IPS-NIHi11 (cell line): ENCODE measurements around the gene C6orf163.

Experiments used
- DNase-seq: peaks from one replicate; pipeline ENCODE4 v3.0.0; 2012; ENCODE audit warnings: mixed read lengths, low spot score

Gene C6orf163

DNA sequence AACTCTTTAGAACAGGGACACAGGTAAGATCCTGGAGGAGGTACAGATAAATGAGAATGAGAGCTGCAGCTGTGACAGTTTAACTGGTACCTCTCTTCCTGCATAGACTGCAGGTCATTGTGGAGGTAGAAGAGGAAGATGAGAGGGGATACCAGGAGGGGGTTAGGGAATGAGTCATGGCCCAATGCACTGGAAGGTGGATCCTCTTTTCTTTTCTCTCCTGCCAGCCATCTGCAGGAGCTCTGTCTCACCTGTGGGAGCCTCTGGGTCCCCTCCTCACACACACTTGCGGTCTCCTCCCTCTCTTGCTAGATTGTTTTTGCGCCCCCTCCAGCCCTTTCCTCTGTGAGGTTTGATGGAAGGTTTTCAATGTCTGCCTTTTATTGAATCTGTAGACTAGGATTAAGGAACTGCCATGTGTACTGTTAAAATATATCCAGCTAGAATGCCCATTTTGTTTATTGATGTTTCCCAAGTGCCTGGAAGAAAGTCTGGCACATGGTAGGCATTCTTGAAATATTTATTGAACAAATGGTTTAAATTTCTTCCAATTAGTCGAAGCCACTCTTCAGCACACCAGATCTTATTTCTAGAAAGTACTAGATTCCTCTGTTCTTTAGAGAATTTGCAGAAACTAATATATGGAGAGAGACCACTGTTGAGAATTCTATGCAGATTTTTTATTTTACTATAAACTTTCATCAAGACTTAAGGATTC lies 13.0 kb downstream of the C6orf163 start:
- DNase-seq: no peak

DNA sequence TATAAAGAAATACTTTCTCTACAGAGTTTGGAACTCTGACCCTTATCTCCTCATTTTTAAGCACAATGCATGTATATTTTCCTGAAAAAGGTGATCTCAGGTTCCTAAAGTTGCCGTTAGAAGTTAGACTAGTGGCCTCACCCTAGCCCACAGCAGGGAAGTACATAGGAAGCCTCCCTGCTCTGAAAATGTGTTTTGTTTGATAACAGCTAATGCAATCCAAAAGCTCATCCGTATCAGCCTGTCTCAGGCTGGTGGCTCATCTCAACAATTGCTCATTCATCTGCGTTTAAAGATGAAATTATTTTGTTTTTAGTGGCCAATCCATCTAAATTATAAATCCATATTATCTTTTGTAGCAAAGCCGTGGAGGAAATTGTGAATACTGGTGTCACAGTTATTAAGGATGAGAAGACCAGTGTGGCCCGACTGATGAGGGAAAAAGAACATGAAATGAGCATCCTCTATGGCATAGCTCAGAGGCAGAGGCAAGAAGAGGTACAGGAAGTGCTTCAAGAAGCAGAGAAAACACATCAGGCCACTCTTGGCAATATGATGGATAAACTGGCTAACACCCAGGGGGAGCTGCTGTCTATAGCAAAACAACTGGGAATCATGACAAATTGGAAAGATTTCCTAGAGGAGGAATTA lies 20.1 kb downstream of the C6orf163 start:
- no peak for DNase-seq

DNA sequence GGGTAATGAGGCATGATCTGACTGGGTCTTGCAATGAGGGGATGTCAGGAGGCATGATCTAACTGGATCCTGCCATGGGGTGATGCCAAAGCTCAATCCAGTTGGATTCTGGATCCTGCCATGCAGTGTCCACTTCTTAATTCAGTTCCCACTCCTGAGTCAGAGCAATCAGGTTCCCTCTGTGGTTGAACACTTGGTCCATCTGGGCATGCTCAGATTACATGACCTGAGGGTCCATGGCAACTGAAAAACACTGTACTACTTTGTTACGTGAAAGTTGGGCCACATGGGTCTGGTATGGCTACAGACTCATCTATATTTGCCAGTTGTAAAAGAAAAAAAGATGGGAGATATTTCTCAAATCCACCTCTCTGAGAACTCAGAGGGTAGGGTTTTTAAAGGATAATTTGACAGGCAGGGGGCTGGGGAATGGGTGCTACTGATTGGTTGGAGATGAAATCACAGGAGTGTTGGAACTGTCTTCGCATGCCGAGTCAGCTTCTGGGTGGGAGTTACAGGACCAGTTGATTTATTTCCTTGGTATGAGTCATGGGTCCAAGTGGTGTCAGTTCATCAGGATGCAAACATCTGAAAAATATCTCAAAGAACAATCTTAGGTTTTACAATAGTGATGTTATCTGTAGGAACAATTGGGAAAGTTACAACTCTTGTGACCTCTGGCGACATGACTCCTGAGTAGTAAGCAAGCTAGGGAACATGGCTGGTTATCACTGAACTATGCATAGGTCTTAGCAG lies 21.6 kb downstream of the C6orf163 start:
- no peak for DNase-seq

DNA sequence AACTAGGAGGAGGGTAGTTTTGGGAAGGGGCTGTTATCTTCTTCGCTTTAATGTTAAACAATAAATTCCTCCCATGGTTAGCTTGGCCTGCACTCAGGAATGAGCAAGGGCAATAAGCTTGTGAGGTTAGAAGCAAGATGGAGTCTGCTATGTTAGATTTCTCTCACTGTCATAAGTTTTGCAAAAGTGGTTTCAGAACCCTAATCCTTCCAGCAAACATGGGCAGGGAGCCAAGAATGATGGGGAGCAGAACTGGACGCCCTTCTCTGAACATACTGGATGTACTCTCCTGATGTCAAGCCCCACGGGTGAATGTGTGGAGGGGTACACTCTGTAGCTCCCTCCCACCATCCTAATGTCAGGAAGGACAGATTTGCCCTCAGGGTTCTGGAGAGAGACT lies 22.3 kb downstream of the C6orf163 start:
- DNase-seq: no peak

DNA sequence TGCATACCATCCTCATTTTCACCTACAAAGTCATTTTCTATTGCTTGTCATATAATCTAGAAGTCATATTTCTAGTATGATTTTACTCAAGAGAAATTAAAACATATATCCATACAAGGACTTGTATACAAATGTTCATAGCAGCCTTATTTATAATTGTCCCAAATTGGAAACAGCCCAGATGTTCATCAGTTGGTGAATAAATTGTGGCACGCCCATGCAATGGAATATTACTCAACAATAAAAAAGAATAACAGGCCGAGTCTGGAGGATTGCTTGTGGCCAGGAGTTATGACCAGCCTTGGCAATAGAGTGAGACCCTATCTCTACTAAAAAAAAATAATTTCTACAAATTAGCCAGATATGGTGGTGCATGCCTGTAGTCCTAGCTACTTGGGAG lies 28.8 kb downstream of the C6orf163 start:
- no peak for DNase-seq

DNA sequence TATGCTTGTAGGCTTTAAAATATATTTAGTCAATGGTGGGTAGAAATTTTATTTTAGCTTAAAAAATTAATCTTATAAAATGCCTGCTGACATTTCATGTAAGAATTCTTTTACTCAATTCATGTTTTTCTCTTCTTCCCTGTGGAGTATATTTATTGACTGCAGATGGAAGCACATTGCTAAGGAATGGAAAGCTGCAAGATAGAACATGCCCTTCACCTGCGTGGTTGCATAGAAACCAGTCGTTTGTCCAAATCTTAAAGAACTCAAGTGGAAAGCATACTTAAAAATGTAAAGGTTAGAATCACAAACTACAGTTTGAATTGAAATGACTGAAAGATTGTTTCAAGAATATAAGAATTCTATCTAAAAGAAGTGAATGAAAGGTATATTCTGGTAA lies 30.7 kb downstream of the C6orf163 start:
- no peak for DNase-seq

DNA sequence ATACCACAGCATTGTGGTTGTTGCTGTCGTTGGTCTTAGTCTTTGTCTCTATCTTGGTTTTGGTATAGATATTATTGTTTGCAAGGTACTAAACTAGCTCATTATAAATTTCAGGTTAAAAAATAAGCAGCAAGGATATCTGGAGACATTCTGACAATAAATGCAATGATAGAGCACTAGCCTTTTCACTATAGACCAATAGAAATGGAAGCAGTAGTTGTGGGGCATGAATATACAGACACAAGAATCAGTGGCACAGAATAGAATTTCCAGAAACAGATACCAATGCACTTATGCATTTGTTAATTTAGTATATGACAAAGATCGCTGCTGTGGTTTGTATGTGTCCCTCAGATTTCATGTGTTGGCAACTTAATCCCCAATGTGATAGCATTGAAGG lies 32.0 kb downstream of the C6orf163 start:
- no peak for DNase-seq

DNA sequence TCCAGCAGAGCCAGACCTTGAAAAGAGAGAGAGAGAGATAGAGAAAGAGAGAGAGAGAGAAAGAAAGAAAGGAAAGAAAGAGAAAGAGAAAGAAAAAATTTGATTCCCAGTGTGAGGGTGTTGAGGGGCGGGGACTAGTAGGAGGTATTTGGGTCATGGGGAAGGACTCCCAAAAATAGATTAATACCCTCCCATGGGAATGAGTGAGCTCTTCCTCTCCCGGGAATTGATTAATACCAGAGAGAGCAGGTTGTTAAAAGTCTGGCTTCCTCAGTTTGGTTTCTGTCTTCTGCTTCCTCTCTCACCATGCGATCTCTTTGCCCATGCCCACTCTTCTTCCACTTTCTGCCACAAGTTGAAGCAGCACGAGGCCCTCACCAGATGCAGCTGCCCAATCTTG lies 34.3 kb downstream of the C6orf163 start:
- no peak for DNase-seq

DNA sequence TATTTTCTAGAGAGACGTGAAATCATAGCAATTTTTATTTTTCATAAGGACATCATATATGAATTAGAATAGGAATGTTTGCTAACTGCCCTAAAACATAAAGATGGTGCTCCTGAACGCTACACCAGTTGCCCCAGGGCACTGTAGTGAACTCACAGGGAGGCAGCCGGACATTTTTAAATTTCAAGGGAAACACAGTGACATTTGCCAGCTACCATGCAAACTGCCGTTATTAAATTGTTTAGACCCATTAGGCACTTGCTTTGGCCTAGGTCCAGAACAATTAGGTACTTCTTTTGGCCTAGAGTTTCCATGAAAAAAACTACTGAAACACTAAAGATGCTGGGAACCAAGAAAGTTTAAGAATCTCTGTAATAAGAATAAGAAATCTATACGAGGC lies 38.2 kb downstream of the C6orf163 start:
- no peak for DNase-seq

DNA sequence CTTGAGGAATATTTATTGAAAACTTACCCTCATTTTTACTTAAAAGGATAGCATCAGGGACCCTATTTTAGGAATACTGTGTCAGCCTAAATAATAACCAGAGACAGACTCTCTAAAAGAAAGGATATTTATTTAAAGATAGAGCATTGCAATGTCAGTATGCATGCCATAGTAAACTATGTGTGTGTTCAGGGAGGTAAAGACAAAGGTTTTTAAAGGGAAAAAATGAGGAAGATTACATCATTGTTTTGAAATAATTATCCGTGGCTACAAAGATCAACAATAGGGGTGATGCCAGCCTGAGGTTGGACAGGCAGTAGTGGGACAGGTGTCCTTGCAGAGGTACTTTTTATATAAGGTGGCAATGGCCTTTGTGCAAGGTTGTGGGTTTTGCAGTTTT lies 39.4 kb downstream of the C6orf163 start:
- DNase-seq: no peak

DNA sequence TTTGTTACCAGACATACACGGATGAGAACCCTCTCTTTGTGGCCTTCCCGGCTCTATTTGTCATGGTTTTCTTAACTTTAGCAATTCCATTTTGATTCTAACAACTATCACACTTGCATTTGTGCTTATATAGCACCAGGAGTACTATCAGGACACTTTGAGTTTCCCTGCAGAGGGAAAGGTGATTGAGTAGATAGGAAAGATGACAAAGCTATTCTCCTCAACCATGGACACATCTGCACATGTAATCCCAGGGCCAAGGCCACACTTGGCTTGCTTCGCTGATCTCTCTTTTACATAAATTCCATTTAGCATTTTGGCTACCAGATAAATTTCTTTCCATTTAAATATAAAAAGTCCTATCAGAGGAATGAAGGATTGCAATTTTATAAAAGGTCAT lies 39.8 kb downstream of the C6orf163 start:
- no peak for DNase-seq

DNA sequence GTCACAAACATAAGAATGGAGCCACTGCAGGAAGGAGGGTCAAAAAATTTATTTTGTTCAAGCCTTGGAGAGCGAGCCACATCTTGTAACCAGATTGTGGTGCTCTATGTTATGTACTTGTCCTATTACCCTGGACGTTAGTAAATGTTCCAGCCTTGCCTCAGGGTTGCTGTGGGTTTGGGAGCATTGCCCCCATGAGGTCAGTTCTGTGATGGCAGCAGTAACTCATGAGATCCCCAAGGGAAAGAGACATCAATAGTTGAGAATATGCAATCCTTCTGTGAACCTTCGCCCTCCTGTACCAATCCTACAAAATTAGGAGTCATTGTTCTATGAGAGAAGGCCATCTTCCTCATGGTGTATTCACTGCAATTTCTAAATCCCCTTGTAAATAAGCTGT lies 46.7 kb downstream of the C6orf163 start:
- peak; percentile 55 for DNase-seq

DNA sequence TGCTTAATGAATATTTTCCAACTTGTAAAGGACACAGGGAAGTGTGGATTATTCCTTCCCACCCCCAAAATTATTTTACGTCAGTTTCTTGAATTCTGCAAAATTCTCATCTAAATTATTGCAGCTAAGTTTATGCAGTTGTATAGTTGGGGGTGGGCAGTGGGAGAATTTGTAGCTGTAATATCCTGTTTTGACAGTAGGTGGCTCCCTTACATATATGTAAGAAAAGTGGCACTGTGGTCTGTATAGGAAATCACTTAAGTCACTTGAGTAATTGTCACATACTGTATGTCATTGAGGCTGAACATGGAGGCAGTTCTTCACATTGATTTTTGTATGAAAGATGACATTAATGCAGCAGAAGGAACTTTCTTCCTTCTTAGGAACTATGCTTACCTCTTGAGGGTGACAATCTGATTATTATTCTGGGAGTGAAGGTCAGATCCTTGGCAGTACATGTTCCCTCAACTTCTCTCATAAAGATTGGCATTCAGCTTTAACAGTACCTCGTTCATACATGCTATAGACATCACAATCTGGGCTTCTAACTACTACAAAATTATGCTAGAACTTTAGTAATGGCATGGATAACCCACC lies 48.5 kb downstream of the C6orf163 start:
- peak; percentile 45 for DNase-seq

DNA sequence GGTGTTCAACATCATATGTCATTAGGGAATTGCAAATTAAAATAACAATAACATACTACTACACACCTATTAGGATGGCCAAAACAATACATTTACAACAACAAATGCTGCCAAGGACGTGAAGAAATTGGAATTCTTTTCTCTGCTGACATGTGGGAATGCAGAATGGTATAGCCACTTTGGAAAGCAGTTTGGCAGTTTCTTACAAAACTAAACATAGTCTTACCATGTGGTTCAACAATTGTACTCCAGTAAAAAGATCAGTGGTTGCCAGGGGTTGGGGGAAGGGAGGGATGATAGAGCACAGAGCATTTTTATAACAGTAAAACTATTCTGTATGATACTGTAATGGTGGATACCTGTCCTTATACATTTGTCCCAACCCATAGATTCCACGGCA lies 50.8 kb downstream of the C6orf163 start:
- no peak for DNase-seq

DNA sequence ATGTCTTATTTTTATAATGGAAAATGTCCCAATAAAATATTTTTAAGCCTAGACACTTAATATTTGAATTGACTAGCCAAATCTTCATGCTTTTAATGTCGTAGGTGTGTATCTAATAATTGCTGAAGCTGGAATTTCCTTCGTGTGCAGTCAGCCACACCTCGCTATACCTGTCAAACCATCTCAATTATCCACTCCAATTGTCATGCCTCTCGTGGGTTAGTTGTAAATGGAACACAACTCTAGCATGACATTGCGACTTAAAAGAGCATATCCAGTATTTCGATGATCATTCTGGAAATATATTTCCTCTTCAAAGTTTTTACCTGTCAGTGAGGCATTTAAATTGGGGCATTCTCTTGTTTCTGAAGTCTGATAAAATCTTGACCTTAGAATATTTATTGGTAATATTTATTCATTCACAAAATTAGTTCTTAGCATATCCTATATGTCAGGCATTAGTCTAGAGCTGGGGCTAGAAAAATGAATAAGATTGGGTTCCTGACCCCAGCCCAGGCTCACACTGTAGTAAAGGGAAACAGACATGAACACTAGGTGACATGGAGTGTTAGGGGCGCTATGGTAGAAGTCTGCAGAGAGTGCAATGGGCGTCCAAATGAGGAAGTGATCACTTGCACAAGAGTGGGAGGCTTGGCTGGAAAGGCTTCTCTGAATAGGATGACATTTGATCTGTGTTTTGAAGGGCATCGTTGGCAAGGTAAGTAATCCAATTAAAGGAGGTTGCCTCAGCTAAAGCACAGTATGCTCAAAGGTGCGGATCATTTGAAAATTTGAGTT lies 52.2 kb downstream of the C6orf163 start:
- no peak for DNase-seq

DNA sequence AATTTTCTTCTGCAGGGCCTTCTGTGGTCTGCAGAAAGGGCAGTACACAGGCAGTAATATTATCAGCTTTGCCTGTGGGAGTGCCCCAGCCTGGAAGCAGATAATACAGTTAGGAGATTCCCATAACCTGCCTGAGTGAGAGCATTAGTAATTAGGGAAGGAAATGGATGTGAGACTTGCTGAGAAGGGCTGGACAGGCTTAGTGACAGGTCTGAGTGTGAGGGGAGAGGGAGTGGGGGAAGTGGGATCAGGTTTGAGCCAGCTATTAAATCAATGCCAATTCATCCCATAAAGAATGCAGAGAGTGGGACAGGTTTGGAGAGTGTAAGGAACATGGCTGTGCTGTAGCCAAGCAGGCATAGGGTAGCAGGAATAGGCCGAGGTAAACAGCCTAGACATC lies 53.0 kb downstream of the C6orf163 start:
- no peak for DNase-seq

DNA sequence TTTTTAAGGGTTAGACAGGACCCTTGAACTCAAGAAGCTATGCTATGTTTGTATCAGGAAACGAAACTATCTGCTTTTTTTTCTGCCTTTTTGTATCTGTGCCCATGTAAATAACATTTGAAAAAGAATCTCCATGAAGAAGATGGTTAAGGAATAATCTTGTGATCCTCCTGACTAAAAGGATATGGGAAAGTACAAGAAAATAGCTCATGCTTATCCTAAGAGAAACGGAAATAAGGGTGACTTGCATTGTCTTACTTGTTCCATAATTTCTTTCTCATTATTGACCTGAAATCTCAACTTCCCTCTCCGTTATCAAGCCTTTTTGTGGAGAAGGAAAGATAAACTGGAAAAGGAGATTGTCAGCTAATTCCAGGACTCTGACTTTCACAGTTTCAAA lies 57.2 kb downstream of the C6orf163 start:
- DNase-seq: no peak

DNA sequence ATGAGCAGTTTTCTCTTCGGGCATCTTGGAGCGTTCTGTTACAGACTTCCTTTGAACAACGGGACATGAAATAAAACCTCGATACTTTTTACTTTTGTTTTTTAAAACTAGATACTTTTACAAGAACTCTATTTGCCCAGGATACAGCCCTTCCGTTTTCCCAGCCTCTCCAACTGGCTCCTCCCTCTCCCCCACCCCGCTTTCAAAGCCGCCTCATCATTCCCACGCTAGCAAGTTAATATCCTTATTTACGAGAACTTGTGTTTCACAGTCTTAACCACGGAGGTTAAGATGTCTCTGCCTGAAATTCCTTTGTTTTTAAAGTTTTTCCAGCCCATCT lies 62.9 kb downstream of the C6orf163 start:
- no peak for DNase-seq

DNA sequence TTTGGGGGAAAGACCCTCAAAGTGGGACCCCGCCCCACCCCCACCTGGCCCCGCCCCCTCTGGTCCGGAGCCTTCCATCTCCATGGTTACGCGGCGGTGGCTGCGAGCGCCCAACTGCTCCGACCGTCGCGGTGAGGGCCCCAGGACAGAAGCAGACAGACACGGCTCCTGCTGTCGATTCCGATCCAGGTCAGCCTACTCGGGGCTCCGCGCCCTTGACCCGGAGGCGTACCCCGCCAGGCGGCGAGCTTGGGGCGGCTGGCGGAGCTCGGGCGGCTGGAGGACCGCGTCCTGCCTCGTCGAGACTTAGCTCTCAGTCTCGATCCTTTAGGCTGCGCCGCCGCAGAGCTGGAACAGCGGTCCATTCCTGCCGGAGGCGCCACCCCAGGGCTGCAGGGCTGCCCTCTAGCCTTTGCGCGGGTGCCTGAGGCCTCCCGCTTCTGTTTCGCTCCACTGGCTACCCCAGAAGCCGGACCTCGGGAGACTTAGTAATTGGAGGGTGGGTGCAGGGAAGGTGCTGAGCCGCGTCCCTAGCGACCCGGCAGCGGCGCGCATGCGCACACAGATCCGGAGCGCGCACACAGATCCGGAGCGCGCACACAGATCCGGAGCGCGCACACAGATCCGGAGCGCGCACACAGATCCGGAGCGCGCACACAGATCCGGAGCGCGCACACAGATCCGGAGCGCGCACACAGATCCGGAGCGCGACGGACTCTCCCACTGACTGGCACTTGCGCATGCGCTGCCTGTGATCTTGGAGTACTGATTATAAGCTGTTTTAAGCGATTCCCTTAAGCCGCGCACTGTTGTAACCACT lies 63.5 kb downstream of the C6orf163 start, which contains the start of gene CFAP206:
TSS of gene CFAP206 (plus strand) at position 72 of the 820 bp plus-strand sequence. CDS start 1,868 bp downstream, outside the sequence.
- peak; percentile 90 for DNase-seq

DNA sequence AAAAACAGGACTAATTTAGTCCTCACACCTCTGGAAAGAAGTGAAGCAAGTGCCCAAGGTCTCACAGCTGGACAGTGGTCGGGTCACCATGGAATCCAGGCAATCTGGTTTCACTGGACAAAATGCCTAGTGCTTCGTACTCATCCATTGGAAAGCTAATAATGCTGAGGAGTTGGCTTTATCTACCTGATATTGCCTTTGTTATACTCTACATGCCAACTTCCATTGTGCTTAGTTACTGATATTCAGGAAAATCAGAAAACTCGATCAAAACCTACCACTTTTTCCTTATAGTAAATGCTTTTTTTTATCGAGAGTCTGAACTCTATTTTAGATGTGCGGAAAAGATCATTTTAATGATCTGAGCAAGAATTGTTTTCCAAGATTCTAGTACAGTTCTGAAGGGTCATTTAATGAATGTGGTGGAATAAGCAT lies 64.1 kb downstream of the C6orf163 start:
- no peak for DNase-seq
